ENCODE results near the gene SLAMF1.
"Not testable (repeated sequence)": the region's sequence is repeated elsewhere in the genome, so short reads cannot be mapped to it uniquely, and the experiment has no call there.

The SLAMF1 gene

DNA sequence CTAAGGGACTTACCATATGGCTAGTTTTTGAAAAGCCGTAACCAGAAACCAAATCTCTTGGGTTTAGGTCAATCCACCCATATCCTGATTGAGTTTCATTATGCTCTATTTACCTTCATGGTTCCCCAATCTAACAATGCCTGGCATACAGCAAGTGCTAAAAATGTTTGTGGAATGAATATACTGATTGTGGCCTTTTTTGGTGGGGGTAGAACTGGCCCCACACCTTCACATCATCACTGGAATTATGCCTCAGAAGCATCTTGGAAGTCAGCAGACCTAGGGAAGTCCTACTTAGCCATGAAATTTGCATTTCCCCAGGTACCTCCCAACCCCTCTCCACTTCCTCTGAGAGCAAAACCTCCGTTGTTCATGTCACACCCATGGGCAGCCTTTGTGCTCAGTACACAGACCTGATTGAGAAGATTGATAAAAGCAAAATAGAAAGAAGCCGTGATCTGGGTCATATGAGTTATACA lies 17.8 kb upstream of the SLAMF1 start:
- peak; percentile 70 for DNase-seq

DNA sequence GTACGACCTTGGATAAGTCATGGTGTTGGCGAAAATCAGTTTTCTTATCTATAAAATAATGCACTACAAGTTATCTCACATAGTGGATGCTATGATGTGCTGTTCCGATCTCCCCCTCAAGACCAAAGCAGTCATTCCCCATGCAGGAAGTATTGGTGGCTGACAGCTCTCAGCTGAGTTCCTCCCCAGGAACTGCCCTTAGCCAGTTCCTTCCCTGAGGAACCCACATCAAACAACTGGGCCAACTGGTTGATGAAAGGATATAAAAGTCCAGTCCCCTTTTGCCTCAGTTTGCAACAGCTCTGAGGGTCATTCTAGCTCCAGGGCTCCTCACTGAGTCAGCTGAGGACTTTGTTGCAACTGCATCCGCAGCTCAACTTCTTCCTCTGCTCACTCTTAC lies 16.1 kb upstream of the SLAMF1 start:
- DNase-seq = no peak

DNA sequence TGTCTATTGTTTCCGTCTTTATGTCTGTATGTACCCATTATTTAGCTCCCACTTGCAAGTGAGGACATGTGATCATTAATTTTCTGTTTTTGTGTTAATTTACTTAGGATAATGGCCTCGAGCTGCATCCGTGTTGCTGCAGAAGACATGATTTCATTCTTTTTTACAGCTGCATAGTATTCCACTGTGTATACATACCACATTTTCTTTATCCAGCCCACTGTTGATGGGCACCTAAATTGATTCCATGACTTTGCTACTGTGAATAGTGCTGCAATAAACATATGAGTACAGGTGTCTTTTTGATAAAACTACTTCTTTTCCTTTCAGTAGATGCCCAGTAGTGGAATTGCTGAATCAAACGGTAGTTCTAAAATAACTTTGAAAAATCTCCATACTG lies 12.7 kb upstream of the SLAMF1 start:
- DNase-seq = no peak

DNA sequence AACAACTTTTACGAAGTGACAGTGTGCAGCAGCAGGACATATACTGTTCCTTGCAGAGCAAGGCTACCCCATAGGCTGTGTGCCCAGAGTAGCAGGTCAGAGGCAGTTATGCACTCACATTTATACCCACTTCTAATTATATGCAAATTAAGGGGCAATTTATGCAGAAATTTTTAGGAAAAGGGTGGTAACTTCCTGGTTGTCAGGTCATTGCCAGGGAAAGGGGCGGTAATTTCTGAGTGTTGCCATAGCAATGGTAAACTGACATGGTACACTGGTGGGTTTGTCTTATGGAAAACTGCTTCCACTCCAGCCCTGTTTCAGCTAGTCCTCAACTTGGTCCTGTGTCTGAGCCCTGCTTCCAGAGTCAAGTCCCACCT lies 12.0 kb upstream of the SLAMF1 start:
- no peak for DNase-seq

DNA sequence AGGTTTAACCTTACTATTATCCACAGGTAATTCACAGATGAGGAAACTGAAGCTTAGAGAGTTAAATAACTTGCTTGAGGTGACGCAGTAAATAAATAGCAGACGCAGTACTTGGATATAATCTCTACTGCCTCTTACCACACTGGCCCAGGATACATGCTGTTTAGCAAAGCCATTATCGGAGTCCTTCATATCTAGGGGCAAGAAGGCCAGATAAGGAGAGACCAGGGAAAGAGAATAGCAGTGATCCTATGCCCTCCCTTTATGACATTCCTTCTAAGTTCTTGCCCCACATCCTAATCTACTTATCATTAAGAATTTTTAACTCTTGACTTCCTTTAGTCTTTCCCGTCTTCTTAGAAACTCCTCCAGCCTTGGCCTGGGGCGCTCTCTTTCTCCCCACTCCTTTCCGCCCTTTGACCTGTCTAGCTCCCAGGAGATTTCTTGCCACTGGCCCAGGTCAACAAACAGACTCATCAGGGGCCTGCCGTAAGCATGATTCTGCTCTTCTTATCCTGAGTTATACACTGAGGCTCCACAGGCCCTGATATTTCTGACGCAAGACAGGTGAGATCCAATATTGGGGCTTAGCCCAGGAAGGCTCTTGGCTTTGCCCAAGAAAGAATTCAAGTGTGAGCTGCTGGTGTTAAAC lies 11.4 kb upstream of the SLAMF1 start:
- DNase-seq = no peak

DNA sequence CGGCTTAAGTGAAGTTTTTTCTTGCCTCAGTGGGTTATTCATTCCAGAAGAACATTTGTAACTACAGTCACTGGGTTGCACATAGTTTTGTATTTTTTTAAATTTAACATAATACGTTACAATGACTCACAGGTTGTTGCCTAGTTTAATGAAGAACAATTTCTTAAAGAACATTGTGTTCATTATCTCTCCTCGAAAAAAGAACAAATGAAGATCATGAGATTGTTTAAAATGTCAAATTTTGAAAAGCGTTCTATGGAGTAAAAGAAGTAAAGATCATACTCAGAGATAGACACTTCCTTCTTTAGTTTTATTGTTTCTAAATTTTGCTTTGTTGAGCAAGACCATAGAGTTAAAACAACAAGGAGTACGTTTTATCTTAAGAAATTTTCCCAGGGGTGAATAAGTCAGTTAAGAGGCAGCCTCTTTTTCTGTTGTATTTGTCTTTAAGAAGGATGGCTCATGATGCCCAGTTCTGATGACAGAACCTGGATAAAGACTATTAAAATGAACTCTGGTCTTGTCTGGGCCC lies 10.5 kb upstream of the SLAMF1 start:
- DNase-seq = no peak

DNA sequence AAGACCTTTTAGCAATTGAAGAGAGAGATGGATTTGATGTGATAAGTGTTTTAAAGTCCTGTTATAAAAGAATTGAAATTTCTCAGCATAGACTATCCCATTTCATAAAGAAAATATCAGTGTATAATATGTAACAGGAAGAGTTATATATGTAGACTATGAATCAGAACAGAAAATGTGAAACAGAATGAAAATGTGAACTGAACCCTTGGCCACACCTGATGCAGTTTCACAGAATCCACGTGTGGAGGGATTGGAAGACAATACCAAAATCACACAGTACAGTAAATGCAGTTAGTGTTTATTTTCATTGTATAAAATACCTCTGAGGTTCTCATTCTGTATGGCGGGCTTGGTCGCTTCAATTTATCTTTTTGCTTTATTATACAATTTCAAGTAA lies 9.9 kb upstream of the SLAMF1 start:
- DNase-seq = no peak

DNA sequence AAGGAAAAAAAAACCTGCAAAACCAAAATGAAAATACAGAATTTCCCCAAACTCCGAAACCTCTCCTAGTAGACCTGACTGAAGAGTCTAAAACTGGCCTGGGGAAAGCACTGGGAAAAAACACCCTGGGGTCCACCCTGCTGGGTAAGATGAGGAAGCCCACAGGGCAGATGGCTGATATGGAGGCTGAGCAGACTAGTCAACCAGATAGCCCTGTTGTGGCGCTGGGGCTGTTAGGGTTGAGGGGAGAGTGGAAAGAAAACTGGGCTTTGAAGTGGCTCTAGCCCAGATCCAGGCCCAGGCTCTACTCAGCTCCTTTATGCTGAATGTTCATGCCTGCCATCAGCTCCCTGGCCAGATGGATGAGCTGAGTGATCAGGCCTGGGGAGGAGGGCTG lies 6.8 kb upstream of the SLAMF1 start:
- no peak for DNase-seq

DNA sequence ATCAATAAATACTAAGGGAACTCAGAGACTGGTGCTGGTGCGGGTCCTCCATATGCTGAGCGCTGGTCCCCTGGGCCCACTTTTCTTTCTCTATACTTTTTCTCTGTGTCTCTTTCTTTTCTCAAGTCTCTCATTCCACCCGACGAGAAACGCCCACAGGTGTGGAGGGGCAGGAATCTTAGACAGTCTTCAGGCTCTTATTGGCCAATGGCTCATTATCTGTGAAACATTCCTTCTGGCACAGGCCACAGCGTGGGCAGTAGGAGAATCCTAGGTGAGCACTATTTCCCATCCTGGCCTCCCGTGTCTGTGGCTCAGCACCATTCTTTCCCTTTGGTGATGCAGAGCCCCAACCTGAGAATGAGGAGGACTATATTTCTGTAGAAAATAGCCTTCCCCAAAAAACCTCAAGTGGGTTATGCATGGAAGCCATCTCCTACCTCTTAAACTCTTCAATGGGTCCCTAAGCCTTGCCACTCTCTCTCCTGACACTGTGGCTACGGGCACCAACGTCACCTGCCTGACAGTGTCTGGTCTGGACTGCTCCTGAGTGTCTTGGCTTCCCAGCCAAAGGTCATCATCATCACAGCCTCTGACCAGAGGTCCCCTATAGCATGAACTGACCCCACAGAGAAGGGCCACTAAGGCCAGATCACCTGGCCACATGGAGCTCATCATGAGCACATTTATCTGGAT lies 6.2 kb upstream of the SLAMF1 start:
- no peak for DNase-seq

DNA sequence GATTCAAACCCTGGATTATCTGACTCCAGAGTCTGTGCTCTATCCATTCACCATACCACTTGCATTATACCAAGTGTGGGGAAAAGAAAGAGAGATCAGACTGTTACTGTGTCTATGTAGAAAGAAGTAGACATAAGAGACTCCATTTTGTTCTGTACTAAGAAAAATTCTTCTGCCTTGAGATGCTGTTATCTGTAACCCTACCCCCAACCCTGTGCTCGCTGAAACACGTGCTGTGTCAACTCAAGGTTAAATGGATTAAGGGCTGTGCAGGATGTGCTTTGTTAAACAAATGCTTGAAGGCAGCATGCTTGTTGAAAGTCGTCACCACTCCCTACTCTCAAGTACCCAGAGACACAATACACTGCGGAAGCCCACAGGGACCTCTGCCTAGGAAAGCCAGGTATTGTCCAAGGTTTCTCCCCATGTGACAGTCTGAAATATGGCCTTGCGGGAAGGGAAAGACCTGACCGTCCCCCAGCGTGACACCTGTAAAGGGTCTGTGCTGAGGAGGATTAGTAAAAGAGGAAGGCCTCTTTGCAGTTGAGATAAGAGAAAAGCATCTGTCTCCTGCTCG lies 5.3 kb upstream of the SLAMF1 start:
- not testable (repeated sequence) for DNase-seq

DNA sequence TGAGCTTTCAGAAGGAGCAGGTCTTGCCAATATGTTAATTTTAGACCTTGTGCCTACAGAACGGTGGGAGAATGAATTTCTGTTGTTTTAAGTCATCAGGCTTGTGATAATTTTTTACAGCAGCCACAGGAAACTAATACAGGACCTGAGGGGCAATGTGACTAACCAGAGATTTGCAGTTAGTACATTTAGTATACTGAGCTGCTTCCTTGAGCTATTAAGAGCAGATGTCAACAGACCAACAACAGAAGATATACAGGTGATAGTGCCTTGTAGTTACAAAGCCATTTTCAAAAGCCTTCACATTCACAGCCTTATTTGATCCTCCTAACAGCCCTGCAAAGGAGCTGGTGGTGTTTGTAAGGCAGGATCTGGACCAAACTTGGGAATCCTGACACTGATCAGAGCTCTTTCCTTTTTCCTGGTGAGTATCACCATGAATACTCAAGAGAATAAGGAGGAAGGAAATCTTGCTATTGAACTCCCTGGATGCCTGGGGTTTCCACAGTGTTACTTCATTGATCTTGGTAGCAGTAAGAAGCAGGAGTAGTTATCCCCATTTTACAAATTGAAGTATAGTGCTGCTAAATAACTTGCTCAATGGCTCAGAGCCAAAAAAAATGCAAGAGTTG lies 4.7 kb upstream of the SLAMF1 start:
- no peak for DNase-seq

DNA sequence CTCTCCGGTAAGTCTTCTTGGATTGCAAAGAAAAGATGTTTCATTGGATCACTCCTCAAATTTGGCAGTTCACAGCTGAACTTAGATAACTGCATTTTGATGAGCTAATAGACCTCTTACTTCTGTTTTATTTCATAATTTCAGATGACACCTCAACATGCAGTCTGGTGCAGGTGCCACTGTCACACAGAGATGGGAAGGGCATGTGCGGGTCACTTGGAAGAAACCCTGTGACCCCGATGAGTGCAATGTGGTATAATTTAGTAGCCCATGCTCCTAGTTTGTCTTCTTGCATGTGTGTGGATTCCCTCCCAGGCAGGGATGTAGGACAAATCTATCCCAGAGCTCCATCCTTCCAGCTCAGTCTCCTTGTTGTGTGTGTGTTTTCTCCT lies 481 bp upstream of the SLAMF1 start:
- DNase-seq = no peak

DNA sequence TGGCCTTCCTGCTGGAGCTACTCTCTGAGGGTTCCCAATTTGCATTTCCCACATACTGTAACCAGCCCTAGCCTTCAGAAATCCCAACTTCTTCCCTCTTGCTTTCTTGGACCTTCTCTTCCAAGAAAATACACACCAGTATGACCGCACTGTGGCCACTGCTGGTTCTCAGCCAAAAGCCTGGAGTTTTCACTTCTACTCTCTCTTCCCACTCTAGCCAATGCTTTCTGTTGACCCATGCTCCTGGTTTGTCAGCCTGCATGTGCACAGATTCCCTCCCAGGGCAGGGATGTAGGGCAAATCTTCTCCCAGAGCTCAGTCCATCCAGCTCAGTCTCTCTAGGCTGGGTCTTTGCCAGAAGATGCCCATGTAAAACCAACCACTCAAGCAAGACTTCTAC lies 664 bp downstream of the SLAMF1 start:
- no peak for DNase-seq

DNA sequence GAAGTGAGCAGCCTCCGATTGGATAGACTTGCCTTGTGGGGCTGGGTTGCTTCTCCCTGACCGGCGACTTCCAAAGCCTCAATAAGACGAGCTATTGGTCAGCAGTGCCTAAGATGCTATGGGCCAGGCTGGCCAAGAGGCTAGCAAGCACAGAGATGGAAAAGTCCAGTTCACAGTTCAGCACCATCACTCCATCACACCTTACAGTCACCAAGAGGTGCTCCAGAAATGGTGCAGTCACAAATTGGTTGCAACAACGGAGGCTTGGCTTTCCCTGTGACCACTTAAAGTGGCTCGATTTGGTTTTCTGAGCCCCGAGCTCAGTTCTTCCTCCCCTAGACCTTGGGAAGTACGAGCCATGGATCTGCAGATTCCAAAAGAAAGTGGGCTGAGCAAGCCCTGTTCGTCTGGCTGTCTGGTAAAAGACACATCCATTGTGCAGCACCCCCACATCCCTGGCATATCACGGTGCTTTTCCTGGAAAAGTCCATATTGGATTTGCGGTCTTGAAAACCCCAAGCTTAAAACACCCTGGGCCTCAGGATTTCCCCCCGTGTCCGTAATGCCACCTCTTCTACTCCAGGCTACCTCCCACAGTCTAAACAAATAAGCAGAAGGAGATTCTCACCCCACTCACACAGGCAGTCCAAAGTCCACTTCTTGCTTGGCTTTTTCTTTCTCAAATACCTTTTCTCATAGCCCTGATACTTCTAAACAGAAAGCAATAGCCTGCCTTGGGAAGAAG lies 1.3 kb downstream of the SLAMF1 start:
- no peak for DNase-seq

DNA sequence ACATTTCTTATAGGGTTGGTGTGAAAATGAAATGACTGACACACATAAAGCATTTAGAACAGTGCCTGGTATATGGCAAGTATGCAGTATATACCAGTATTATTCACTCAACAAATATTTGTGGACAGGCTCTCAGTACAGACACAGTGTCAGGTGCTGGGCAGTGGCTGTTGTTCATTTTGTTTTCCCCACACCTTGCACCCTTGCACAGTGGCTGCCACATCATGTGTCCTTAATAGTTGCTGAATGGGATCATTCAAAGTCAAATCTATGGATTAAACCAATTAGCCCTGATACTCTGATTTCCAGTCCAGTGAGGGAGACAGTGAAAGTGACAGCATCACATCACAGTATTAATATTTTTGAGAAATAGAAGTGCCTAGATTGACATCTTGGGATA lies 2.4 kb downstream of the SLAMF1 start:
- DNase-seq = no peak

DNA sequence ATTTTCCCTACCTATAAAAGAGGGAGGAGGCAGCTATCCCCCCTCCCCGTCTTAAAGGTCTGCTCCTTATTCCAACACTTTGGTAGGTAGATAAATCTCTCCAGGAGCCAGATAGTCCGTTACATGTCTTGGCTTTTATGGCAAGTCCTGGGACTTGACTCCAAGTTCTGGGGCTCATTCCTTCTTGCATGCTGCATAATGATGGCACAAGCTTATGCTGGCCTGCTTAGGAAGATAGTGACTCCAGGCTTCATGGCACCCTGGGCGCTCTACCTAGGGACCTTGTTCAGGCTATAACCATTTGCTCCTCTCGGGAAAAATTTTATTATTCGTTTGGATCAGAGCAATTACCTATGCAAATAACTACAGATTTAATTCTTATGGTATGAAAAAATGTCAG lies 3.7 kb downstream of the SLAMF1 start:
- DNase-seq = no peak

DNA sequence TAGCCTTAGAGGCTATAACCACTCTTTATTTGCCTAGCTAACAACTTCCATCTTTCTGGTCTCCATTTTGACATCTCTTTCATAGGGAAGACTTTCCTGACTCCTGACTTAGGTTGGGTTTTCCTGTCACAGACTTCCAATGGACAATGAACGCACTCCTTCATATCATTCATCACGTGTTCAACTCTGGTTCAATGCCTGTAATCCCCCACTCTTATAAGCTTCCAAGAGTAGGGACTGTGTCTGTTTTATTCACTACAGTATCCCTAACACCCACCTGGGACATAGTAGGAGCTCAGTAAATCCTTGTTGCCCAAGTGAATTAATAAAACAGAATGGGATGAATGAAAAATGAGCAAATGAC lies 4.6 kb downstream of the SLAMF1 start:
- no peak for DNase-seq

DNA sequence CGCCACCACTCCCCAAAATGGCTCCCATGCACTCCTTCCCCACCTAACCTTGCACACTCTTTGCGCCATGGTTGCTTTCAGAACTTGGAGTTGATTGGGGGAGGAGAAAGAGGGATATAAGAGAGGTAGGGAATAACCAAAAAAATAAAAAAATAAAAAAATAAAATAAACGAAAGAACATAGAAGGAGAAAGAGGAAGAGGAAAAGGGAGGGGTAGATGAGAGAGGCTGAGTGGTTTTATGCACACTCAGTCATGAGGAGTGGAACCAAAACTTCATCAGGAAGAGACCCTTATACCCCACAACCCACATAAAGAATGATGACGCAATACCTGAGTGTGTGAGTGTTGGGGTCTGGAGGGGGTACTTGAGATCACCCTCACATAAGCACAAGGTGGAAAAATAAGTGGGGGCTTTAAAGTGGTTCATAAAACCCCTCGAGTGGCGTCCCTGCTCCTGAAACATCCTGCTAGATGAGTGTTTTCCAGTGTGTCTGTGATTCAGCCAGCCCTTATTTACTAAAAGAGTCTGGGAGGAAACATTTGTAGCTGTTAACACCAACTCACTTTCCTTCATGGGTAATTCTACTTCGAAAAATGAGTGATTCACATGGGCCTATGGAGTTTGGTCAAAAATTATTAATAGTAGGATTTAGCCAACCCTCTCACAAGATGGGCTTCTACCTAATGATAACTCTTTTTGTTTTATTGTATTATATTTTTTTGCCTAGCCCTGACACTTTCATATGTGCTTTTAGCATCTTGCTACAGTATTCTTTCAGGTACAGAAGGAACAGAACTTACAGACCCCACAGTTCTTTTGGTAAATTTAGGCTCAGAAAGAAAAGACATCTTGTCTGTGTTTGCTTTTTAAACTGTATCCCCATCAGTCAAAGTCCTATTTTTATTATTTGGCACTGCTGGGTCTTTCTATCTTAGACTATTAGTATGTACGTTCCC lies 5.2 kb downstream of the SLAMF1 start:
- DNase-seq = no peak

DNA sequence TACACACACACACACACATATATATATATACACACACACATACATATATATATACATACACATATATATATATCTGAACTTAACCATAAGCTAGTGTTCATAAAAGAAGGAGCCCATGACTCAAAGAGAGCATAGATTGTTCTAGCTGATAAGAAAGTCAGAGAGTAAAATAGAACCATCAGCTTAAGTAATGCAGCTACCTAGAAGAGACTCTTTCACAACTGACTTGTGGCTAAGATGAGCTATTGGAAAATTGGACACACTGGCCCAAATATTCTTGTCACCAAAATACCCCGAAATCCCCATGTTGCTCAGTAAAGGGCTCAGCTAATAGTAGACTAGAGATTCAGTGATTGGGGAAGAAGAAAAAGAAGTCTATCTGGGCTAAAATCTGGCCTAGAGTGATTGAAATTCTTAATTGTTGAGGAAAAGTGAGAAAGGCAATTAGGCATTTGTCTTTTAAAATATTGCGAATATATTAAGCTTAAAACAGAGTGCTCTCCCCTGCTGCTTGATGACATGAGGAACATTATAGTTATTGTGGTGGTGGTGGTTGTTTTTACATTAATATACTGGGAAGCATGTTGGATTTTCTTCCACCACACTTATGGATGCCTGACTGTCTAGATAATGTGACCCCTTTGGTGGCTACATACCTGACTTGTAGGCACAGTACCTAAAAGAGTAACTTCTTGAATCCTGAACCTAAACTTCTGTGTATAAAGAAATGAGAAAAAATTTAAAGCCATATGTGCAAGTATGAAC lies 6.3 kb downstream of the SLAMF1 start:
- peak; percentile 54 for DNase-seq

DNA sequence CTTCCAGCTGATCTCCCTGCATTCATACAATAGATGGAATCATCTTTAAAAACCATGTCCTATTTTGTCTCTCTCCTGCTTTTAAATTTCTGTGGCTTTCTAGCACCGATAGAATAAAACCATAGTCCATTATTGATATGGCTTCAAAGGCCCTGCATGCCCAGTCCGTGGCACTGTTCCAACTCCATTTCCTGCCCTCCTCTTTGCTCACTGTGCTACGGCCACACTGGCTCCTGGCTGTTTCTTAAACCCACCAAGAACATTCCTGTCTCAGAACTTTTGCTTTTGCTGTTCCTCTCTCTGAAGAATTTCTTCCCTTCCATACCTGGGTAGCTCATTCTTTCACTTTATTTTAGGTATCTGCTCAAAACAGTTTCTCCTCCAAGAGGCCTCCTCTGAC lies 7.2 kb downstream of the SLAMF1 start:
- DNase-seq = no peak

DNA sequence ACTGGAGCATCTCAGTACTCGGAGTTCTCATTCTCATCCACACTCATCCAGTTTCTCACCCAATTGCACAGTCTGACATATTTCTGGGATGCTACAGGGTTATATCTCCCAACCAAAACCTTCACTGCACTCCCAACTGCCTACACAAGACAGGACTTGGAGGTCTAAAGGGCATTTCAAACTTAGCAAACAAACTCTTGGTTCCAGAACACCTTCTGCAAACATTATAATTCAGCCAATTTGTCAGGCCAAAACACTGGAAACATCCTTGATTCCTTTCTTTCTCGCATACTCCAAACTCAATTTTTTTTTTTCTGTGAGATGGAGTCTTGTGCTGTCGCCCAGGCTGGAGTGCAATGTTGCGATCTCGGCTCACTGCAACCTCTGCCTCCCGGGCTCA lies 7.9 kb downstream of the SLAMF1 start:
- no peak for DNase-seq

Measured in CD4-positive, alpha-beta T cell treated with Interleukin-10 for 1 hour (primary cell).